Esophagus muscularis mucosa (tissue), 4 donors: Measurements from ENCODE around the gene UQCC2. TPM values are rescaled to one million over a fixed set of nuclear protein-coding genes. Genes with fewer than 3 reads are reported as not detected.

Source experiments
- DNase-seq: peaks from one replicate; pipeline ENCODE4 v3.0.0-alpha.2; 2017; ENCODE audit errors: extremely low spot score
- H3K27ac ChIP-seq, 4 donors: fragments of 200-600 bp; sonication (generic); replicated peaks in 1 of 4; 1 replicate in 3 of 4; 2 replicates in 1 of 4; pipeline ENCODE4 v1.5.1; 2016 to 2019; ENCODE audit warnings: mild to moderate bottlenecking in 1 of 4
- H3K27me3 ChIP-seq, 4 donors: fragments of 200-600 bp; sonication (generic); one replicate each; pipeline versions ENCODE4 v1.5.1 to v1.6.0; 2016 to 2019
- H3K36me3 ChIP-seq, 4 donors: fragments of 200-600 bp; sonication (generic); one replicate each; pipeline ENCODE4 v1.5.1; 2016 to 2019
- H3K4me1 ChIP-seq, 4 donors: fragments of 200-600 bp; sonication (generic); one replicate each; pipeline ENCODE4 v1.5.1; 2016 to 2019
- H3K4me3 ChIP-seq, 4 donors: fragments of 200-600 bp; sonication (generic); 1 replicate in 2 of 4; 2 replicates in 2 of 4; pipeline ENCODE4 v1.5.1; 2016 to 2019; ENCODE audit warnings: mild to moderate bottlenecking in 4 of 4, moderate library complexity in 1 of 4
- H3K9me3 ChIP-seq, 4 donors: fragments of 200-600 bp; sonication (generic); 1 replicate in 3 of 4; 2 replicates in 1 of 4; pipeline ENCODE4 v1.5.1; 2016 to 2019
- EP300 ChIP-seq: sonication (generic); formaldehyde crosslinking; IDR thresholded peaks from one replicate; pipeline ENCODE4 v1.6.1; 2017; ENCODE audit warnings: antibody characterized with exemption
- POLR2A ChIP-seq: fragments of 450-650 bp; IDR thresholded peaks from one replicate; pipeline ENCODE4 v1.6.1; 2017; ENCODE audit warnings: antibody characterized with exemption, moderate library complexity, mild to moderate bottlenecking, low read depth
- POLR2AphosphoS5 ChIP-seq, 2 donors: sonication (generic); formaldehyde crosslinking; IDR thresholded peaks; one replicate each; pipeline ENCODE4 v1.6.1; 2017; ENCODE audit warnings: antibody characterized with exemption in 2 of 2
- WGBS: methylation state at CpG from one replicate; pipeline ENCODE4 v1.1.5; 2018; 5-methylcytosine and 5-hydroxymethylcytosine counted together
- intact Hi-C: fragments of 100-400 bp; cut with DNase I; formaldehyde crosslinking; loops from one replicate; pipeline ENCODE4 v1.15.1; 2023
- total RNA-seq, 4 donors: library from RNA; depleted of rRNA; stranded (reverse); fragments of >200 nt; gene quantifications; one replicate each; pipeline versions ENCODE4 v1.1.0 to v1.2.1, GENCODE V29; 2016
- TF ChIP-seq, protein P1 (sequence below), 3 experiments: fragments of 200-600 bp in 2 of 3; fragments of 450-650 bp in 1 of 3; sonication (generic) in 2 of 3; IDR thresholded peaks; one replicate each; pipeline ENCODE4 v1.5.1; 2017 to 2019; ENCODE audit warnings: antibody characterized with exemption in 3 of 3, mild to moderate bottlenecking in 2 of 3, moderate library complexity in 1 of 3

Gene UQCC2
- total RNA-seq, 4 donors from 2014 or later: 9.4 to 22.2 (median 14.7) TPM

DNA sequence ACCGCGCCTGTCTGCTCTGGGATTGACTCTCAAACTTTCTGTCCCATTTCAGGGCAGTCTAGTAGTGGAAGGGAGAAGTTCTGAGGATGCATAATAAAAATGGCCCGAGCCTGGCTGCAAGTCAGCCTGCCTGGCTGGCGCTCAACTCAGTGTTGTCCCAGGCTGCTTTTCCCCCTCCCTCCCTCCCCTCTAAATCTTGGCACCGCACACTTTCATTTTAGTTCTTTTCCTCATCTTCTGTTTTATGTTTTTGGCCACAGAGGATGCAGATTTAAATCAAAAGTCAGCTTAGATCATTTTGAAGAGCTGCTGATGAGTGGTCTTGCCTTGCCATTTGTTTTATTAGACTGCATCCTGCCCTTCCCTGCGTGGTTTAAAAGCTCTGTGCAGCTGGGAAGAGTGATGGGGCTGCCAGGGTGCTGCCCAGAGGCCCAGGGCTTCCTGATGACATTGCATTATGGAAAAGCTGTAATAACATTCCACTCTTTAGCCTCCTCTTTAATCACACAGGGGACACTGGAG lies 6.5 kb upstream of the UQCC2 start:
- intact Hi-C loops: no loop called here
- Histone ChIP-seq H3K27me3 (no peaks in the 10 kb centered on the region), H3K4me3 (no peak overlapping the region), H3K36me3 (peaks cover 0 to 15% (median 0%) of the 10 kb centered on the region in 4 donors), H3K4me1 (peaks cover 4 to 14% (median 11%) of the 10 kb centered on the region in 4 donors), H3K9me3 (no peaks in the 10 kb centered on the region), H3K27ac (no peak overlapping the region)
- TF ChIP-seq POLR2A (no peak), EP300 (no peak), POLR2AphosphoS5 (IDR thresholded peaks at IDR 0.05) (no peak)
- TF ChIP-seq, protein P1, sequence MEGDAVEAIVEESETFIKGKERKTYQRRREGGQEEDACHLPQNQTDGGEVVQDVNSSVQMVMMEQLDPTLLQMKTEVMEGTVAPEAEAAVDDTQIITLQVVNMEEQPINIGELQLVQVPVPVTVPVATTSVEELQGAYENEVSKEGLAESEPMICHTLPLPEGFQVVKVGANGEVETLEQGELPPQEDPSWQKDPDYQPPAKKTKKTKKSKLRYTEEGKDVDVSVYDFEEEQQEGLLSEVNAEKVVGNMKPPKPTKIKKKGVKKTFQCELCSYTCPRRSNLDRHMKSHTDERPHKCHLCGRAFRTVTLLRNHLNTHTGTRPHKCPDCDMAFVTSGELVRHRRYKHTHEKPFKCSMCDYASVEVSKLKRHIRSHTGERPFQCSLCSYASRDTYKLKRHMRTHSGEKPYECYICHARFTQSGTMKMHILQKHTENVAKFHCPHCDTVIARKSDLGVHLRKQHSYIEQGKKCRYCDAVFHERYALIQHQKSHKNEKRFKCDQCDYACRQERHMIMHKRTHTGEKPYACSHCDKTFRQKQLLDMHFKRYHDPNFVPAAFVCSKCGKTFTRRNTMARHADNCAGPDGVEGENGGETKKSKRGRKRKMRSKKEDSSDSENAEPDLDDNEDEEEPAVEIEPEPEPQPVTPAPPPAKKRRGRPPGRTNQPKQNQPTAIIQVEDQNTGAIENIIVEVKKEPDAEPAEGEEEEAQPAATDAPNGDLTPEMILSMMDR (IDR thresholded peaks at IDR 0.05): no peak
- WGBS: 43% methylated on average over 6 of the region's 6 CpGs
- DNase-seq: no peak

DNA sequence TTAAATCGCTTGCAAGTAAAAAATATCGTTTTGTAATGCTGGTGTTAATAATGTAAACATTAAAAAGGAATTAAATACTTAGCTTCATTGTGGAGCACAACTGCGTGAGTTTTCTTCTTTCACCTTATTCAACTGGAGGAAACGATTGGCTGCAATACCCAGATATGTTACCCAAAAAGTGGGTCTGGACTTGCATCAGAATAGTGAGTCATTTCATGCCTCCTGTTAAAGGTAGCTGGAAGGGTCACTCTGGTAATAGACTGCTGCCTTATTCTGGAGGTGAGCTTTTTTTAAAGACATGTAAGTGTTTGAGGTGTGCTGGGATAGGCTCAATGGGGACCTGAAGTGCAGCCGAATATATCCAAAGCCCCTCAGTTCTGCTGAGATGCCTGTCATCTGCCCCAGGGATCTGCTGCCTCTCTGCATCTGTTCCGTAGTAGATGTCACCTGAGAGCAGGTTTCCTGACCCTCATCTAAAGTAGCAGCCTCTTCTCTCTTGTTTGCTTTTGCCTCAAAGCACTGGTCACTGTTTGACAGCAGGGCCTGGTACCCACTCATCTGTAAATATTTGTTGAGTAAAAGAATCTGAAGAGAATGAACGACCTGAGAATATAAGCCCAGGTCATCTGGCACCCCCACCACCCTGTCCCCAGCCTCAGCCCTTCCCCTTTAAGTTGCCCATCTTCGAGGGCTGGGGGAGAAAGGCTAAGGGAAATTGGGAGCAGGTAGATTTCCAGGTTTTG lies 5.6 kb upstream of the UQCC2 start:
- H3K9me3 ChIP-seq: no peaks in the 10 kb centered on the region
- intact Hi-C loops: no loop called here
- H3K4me3 ChIP-seq: no peak overlapping the region
- peaks cover 5 to 16% (median 13%) of the 10 kb centered on the region in 4 donors for H3K4me1 ChIP-seq
- 77% methylated on average over 8 of the region's 8 CpGs for WGBS
- TF ChIP-seq, protein P1 (IDR thresholded peaks at IDR 0.05): no peak
- no peak for TF ChIP-seq POLR2AphosphoS5 (IDR thresholded peaks at IDR 0.05)
- no peak for TF ChIP-seq EP300
- no peak for TF ChIP-seq POLR2A
- peaks cover 0 to 7% (median 0%) of the 10 kb centered on the region in 4 donors for H3K36me3 ChIP-seq
- H3K27ac ChIP-seq: no peak overlapping the region
- no peak for DNase-seq
- H3K27me3 ChIP-seq: no peaks in the 10 kb centered on the region

DNA sequence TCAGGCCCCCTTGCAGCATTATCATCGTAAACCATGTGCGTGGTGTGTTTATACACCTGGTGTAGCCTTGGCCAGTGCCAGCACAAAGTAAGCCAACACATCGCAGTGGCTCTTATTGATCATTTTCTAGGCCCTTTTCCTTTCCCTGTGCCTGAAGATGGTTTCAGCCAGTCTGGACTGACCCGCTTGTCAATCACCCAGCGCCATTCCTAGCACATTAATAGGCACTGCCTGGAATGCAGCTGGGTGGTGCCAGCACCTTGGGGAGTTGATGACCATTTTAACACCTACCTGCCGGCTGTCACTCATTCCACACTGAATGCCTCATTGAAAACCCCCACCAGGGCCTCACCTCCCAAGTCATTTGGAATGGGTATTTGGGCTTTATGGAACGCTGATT lies 4.9 kb upstream of the UQCC2 start:
- peaks cover 8 to 20% (median 16%) of the 10 kb centered on the region in 4 donors for H3K4me1 ChIP-seq
- no peak overlapping the region for H3K27ac ChIP-seq
- TF ChIP-seq POLR2AphosphoS5 (IDR thresholded peaks at IDR 0.05) (no peak), POLR2A (no peak), EP300 (no peak)
- TF ChIP-seq, protein P1 (IDR thresholded peaks at IDR 0.05): no peak
- no peak overlapping the region for H3K4me3 ChIP-seq
- intact Hi-C loops: no loop called here
- WGBS: 90% methylated on average over 7 of the region's 7 CpGs
- H3K36me3 ChIP-seq: peaks cover 0 to under 1% (median 0%) of the 10 kb centered on the region in 4 donors
- DNase-seq: no peak
- no peaks in the 10 kb centered on the region for H3K9me3 ChIP-seq
- no peaks in the 10 kb centered on the region for H3K27me3 ChIP-seq

DNA sequence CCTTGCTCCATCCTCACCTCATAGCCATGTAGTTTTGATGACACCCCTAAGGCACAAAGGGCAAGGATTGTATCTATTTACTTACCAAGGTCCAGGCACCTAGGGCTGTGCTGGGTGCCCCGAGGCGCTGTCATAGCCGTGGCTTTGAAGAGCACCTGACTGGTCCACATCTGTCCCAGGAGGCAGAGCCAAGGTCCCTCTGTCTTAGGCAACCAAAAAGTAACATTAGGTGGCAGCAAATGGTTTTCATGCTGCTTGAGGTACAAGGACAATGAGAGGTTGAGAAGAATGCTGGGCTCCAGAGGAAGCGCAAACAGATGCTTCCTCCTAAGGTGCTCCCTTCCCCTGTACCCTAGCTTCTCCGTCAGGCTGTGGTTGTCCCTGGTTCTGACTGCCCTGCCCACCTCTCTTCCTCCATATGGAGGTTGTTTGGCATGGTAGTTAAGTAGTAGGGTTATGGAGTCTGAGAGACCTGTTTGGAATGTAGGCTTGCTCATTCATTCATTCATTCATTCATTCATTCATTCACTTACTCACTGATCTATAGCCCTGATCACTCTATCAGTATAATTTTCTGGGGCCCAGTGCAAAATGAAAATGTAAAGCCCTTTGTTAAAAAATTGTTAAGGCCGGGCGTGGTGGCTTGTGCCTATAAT lies 3.0 kb upstream of the UQCC2 start:
- no peaks in the 10 kb centered on the region for H3K9me3 ChIP-seq
- intact Hi-C loops: no loop called here
- no peak overlapping the region for H3K4me3 ChIP-seq
- no peaks in the 10 kb centered on the region for H3K27me3 ChIP-seq
- TF ChIP-seq EP300 (no peak), POLR2AphosphoS5 (IDR thresholded peaks at IDR 0.05) (no peak), POLR2A (no peak)
- TF ChIP-seq, protein P1 (IDR thresholded peaks at IDR 0.05): no peak
- DNase-seq: no peak
- peaks cover 22 to 34% (median 28%) of the 10 kb centered on the region in 4 donors for H3K4me1 ChIP-seq
- no peaks in the 10 kb centered on the region for H3K36me3 ChIP-seq
- H3K27ac ChIP-seq: no peak overlapping the region
- WGBS: 80% methylated on average over 7 of the region's 7 CpGs
